ENCODE data around the gene LDHAL6A.

The LDHAL6A gene

DNA sequence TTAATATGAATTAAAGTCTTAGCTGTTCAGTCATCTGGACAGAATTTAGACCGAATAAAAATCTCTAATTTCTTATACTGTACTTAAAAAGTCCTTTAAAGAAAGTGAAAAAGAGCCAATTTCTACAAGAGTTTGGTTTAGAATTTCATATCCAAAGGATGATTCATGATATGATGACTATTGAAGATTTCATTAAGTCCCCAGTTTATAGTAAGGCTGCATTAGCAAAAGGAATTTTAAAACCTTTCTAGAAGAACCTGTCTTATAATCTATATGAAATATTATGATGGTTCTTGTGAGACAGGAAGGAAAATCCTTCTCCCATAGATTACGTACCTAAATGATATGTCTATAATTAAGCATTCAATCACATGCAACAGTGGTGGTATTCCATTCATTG, 36.3 kb downstream of the LDHAL6A start:
- DNase-seq, result no peak

GRCh38 chr11:18492888-18493287, 37.2 kb downstream of the LDHAL6A start:
- DNase-seq, result no peak

GRCh38 chr11:18493310-18493709, 37.7 kb downstream of the LDHAL6A start:
- no peak for DNase-seq

DNA sequence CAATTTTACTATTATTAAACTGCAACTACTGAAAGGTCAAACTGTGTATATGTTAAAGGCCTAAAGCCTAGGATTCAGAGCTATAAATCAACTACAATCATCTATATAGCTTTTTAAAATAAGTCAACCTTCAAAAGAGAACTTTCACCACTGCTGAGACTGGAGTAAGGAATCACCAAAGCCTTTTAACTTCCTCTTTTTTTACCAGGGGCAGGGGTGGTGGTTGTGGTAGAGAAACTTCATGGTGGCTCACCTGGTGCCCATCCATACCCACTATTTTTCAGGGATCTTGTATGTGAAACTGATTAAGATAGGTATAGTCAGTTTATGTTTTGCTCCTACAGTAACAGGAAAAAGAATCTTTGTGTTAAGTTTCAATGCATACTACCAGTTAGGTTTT, 39.6 kb downstream of the LDHAL6A start:
- DNase-seq, result peak in 1 of 2 experiments; percentile 17

- no peak for DNase-seq
Observed at GRCh38 chr11:18495703-18496102, 40.0 kb downstream of the LDHAL6A start.

GRCh38 chr11:18498039-18498438, 42.4 kb downstream of the LDHAL6A start:
- no peak for DNase-seq

DNA sequence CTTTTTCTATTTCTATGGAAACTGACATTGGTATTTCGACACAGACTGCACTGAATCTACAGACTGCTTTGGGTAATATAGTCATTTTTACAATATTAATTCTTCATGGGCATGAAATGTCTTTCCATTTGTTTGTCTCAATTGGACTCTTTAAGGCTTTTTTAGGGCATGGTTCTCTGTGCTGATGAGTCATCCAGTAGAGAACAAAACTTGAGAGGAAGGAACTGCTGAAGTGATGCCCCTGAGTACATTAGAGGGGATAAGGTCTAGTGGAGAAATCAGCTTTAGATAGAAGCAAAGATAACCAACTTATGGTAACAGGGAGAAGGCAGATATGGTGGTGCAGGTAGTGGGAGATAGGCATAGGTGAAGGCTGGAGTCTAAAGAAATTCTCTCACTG, 46.0 kb downstream of the LDHAL6A start:
- DNase-seq, result no peak

DNA sequence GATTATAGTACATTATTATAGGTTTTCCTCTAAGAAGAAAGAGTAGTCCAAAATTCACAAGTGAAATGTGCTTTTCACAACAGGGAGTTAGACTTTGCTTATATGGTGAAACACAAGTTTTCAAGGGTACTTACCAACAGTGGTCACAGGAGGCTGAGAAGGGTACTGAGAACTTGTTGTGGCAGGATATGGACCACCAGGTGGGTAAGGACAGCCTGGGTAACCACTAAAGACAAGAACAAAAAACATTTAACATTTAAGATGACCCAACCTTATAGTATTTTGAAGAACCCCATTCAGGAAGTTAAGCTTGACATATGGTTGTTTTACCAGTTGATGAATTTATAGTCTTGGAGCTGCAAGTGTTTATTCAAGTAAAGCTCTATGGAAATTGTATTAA, 46.7 kb downstream of the LDHAL6A start:
- no peak for DNase-seq

GRCh38 chr11:18521122-18521521, 65.5 kb downstream of the LDHAL6A start:
- no peak for DNase-seq

DNA sequence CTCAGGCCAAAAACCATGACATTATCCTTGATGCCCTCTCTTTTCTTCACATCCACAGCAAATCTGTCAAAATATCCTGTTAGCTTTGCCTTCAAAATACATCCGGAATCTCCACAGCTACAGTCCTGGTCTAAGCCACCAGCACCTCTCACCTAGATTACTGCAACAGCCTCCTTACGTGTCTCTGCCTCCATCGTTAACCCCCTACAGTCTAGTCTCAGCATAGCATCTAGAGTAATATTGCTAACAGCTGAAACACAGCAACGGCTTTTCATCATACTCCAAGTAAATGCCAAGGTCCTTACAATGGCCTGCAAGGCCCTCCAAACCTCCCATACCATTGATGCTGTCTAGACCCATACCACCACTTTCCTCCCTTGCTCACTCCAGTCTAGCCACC, 66.7 kb downstream of the LDHAL6A start:
- no peak for DNase-seq

GRCh38 chr11:18523084-18523483, 67.4 kb downstream of the LDHAL6A start:
- DNase-seq, result no peak

DNA sequence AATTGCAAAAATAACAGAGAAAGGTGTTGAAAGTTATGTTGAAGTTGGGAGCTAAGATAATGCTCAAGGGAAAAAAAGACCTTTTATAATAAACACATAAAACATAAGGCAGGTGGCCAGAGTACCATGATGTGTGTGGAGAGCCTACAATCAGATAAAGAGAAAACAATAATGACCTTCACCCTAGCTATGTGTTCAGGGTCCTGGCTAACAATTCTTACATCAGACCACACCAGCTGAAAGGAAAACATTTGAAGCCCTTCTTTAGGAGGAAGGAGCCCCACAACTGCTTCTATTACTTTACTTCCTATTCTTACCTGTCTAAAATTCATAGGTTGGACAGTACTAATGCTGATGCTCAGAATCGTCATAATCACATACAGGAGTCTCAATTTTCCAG, 68.6 kb downstream of the LDHAL6A start:
- DNase-seq, result no peak

DNA sequence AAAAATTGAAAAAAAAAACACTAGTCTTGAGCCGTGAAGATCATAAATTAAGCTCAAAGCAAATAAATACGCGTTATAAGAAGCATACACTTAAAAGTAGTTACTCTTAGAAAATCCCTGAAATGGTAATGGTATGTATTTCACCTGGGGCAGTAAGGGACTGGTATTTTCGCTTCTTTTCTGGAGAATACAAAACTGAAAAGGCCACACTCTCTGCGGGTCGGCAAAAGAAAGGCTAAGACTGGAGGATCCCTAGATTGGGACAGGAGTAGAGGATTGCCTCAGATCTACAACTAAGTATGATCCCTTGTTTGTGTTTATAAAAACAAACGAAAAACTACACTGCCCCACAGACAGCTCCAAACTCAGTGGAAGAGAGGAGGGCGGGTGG, 70.5 kb downstream of the LDHAL6A start:
- DNase-seq, result peak in 1 of 2 experiments; percentile 50

GRCh38 chr11:18526521-18527296, 71.1 kb downstream of the LDHAL6A start, which contains the start of gene TSG101:
Gene TSG101 (minus strand): TSS chr11:18526942. CDS start chr11:18526816, 126 bp downstream.
- peak; percentile 70 to 72 for DNase-seq

DNA sequence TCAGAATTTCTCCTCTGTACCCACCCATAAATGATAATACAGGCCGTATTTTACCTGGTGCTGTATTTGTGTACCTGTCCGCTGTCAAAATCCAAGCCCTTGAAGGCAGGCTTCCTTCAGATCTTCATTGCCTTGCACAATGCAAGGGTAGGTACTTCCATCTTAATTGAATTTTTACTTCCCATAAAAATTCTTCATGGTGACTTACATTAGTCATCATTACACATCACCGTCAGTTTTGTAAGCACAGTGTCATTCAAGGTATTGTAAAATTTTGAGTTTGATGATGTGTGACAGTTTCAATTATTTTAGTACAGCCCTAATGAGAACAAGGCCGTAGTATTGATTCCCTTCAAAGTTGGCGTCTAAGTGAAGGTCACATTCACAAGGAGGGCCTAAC, 71.9 kb downstream of the LDHAL6A start:
- DNase-seq, result peak; percentile 63 to 67

All from AML-193 (cell line).